A549 (cell line): Measurements from ENCODE around the gene FHIT. TPM values are rescaled to one million over a fixed set of nuclear protein-coding genes. Genes with fewer than 3 reads are reported as not detected.

Experiments used
- ATAC-seq, 2 experiments: fragments of 200-7000 bp in 1 of 2; fragments of >200 bp in 1 of 2; cut with Nextera tagmentation in 1 of 2; cut with Tn5 transposase in 1 of 2; 3 replicates each; pipeline versions ENCODE4 v1.8.0 to v1.9.1; 2018 to 2020; ENCODE audit warnings: mild to moderate bottlenecking in 1 of 2, moderate library complexity in 1 of 2
- CTCF ChIA-PET: fragments of 300-600 bp; sonication (Branson Sonifier 250); formaldehyde crosslinking; extraction: SDS; loops from one replicate; lab custom pipeline; 2021; ENCODE audit warnings: antibody characterized with exemption, inconsistent platforms; lab: Yijun Ruan, JAX
- POLR2A ChIA-PET: fragments of 350-600 bp; formaldehyde crosslinking; extraction: SDS; loops from one replicate; lab custom pipeline; 2021; ENCODE audit warnings: antibody characterized with exemption, inconsistent platforms; lab: Yijun Ruan, JAX
- DNase-seq, 2 experiments: peaks; one replicate each; pipeline versions ENCODE4 v3.0.0 to v3.0.0-alpha.2; 2011 to 2016; ENCODE audit warnings: low read depth in 1 of 2, low spot score in 1 of 2
- FAIRE-seq: peaks from 2 replicates; lab custom pipeline; 2011; peaks lifted over from hg19 to GRCh38; lab: Jason Lieb, UNC
- H3K27ac ChIP-seq, 2 experiments: fragments of >200 bp; sonication (Bioruptor Twin); formaldehyde crosslinking; 3 replicates each; pipeline ENCODE4 v1.5.1; 2016 to 2017
- H3K4me1 ChIP-seq: fragments of >200 bp; sonication (Bioruptor Twin); formaldehyde crosslinking; 3 replicates; pipeline ENCODE4 v1.6.1; 2016
- H3K4me2 ChIP-seq: fragments of >200 bp; sonication (Bioruptor Twin); formaldehyde crosslinking; 3 replicates; pipeline ENCODE4 v1.6.1; 2016
- H3K4me3 ChIP-seq: fragments of >200 bp; sonication (Bioruptor Twin); formaldehyde crosslinking; 3 replicates; pipeline ENCODE4 v1.5.1; 2016
- H3K9me3 ChIP-seq: fragments of >200 bp; sonication (Bioruptor Twin); formaldehyde crosslinking; 3 replicates; pipeline ENCODE4 v1.6.1; 2016
- ATOH8 ChIP-seq: fragments of 250-450 bp; sonication (Bioruptor Pico); IDR thresholded peaks from 2 replicates; pipeline ENCODE4 v1.5.0; 2020; ENCODE audit warnings: low read depth, mild to moderate bottlenecking, moderate library complexity
- CHD2 ChIP-seq: fragments of 150-350 bp; IDR thresholded peaks from 2 replicates; pipeline ENCODE4 v1.6.1; 2014; ENCODE audit warnings: low read length; ENCODE audit not compliant: partially characterized antibody
- EHF ChIP-seq: fragments of 250-450 bp; sonication (Bioruptor Pico); IDR thresholded peaks from 2 replicates; pipeline ENCODE4 v1.5.0; 2020; ENCODE audit warnings: mild to moderate bottlenecking
- EHMT2 ChIP-seq: fragments of 200-600 bp; sonication (generic); IDR thresholded peaks from 2 replicates; pipeline ENCODE4 v1.6.1; 2016; ENCODE audit warnings: antibody characterized with exemption, low read depth, mild to moderate bottlenecking, moderate library complexity
- FOSL2 ChIP-seq, 2 experiments: fragments of 450-650 bp in 1 of 2; fragments of >200 bp in 1 of 2; sonication (Bioruptor Twin) in 1 of 2; formaldehyde crosslinking; IDR thresholded peaks; 2 replicates each; pipeline versions ENCODE4 v1.5.0 to v1.6.1; 2016 to 2020; ENCODE audit warnings: mild to moderate bottlenecking in 1 of 2, moderate library complexity in 1 of 2
- HEYL ChIP-seq: fragments of 250-450 bp; sonication (Bioruptor Pico); IDR thresholded peaks from 2 replicates; pipeline ENCODE4 v1.8.0; 2021; ENCODE audit warnings: mild to moderate bottlenecking, moderate library complexity
- HOXA7 ChIP-seq: fragments of 250-450 bp; sonication (Bioruptor Pico); IDR thresholded peaks from 2 replicates; pipeline ENCODE4 v1.5.0; 2020; ENCODE audit warnings: mild to moderate bottlenecking, moderate library complexity
- JUN ChIP-seq, 2 experiments: fragments of >200 bp; sonication (Bioruptor Twin); formaldehyde crosslinking; IDR thresholded peaks; 2 replicates in 1 of 2; 3 replicates in 1 of 2; pipeline ENCODE4 v1.6.1; 2016 to 2017
- MAZ ChIP-seq: fragments of 150-350 bp; IDR thresholded peaks from 2 replicates; pipeline ENCODE4 v1.6.1; 2014; ENCODE audit warnings: antibody characterized with exemption, low read depth, low read length, borderline replicate concordance
- NFE2L2 ChIP-seq: fragments of 150-350 bp; conservative IDR thresholded peaks from 2 replicates; pipeline ENCODE4 v1.6.1; 2014; ENCODE audit warnings: low read length
- PBX3 ChIP-seq: IDR thresholded peaks from 2 replicates; pipeline ENCODE4 v1.6.1; 2012
- PHF8 ChIP-seq: fragments of 200-600 bp; sonication (generic); IDR thresholded peaks from 2 replicates; pipeline ENCODE4 v1.6.1; 2016; ENCODE audit warnings: low read depth, mild to moderate bottlenecking, antibody characterized with exemption, moderate library complexity, borderline replicate concordance
- POLR2A ChIP-seq: IDR thresholded peaks from 2 replicates; pipeline ENCODE4 v1.6.1; 2012; ENCODE audit warnings: mild to moderate bottlenecking, low read length
- RAD21 ChIP-seq, 2 experiments: fragments of >200 bp in 1 of 2; sonication (Bioruptor Twin) in 1 of 2; formaldehyde crosslinking in 1 of 2; IDR thresholded peaks in 1 of 2; conservative IDR thresholded peaks in 1 of 2; 2 replicates in 1 of 2; 3 replicates in 1 of 2; pipeline ENCODE4 v1.6.1; 2012 to 2018; ENCODE audit warnings: inconsistent platforms in 1 of 2
- REST ChIP-seq: fragments of 200-600 bp; sonication (generic); IDR thresholded peaks from 2 replicates; pipeline ENCODE4 v1.6.1; 2016; ENCODE audit warnings: antibody characterized with exemption, mild to moderate bottlenecking, moderate library complexity
- RFX5 ChIP-seq: fragments of 450-650 bp; IDR thresholded peaks from 2 replicates; pipeline ENCODE4 v1.7.1; 2014; ENCODE audit warnings: antibody characterized with exemption, mild to moderate bottlenecking, moderate library complexity
- SREBF2 ChIP-seq: fragments of 450-650 bp; IDR thresholded peaks from 2 replicates; pipeline ENCODE4 v1.6.1; 2014; ENCODE audit warnings: mild to moderate bottlenecking, moderate library complexity
- ZNF302 ChIP-seq: fragments of 250-450 bp; sonication (Bioruptor Pico); IDR thresholded peaks from 2 replicates; pipeline ENCODE4 v1.9.0; 2021; ENCODE audit warnings: inconsistent platforms, mild to moderate bottlenecking, moderate library complexity
- WGBS: methylation state at CpG from one replicate; pipeline ENCODE4 v1.1.6; 2017; ENCODE audit errors: missing lambda C conversion rate; 5-methylcytosine and 5-hydroxymethylcytosine counted together
- polyA plus RNA-seq, 4 experiments: library from polyadenylated mRNA; depleted of rRNA in 3 of 4; stranded (reverse); fragments of >200 nt; fragmentation: RNase III in 1 of 4; extraction: RNeasy Plus Mini Kit Qiagen cat#74134 plus additional on column Dnase treatment in 1 of 4; gene quantifications; 2 replicates in 3 of 4; 3 replicates in 1 of 4; pipeline ENCODE4 v1.2.3, GENCODE V29; 2011 to 2017

The FHIT gene
- polyA plus RNA-seq, 2 of the 4 experiments (the other 2 are of a cell fraction): 0.76 to 0.92 TPM

- TF ChIP-seq RAD21 (conservative IDR thresholded peaks at IDR 0.05 in 1 of 2, IDR thresholded peaks at IDR 0.05 in 1 of 2) (no peak), HEYL (CRISPR knock-in tag) (no peak), MAZ (no peak)
Measured at GRCh38 chr3:60229502-60229901, 1021.8 kb downstream of the FHIT start (continued).

- FAIRE-seq (no peak), ATAC-seq (no peak), DNase-seq (no peak)
- no peak overlapping the region for H3K4me3 ChIP-seq
- no peak overlapping the region for H3K27ac ChIP-seq
- H3K9me3 ChIP-seq: no peaks in the 10 kb centered on the region
- TF ChIP-seq PBX3: no peak
- no peak for TF ChIP-seq SREBF2
- TF ChIP-seq FOSL2 (IDR thresholded peaks at IDR 0.05): no peak
- no peak for TF ChIP-seq FOSL2 (CRISPR knock-in tag; IDR thresholded peaks at IDR 0.05)
- no peak for TF ChIP-seq EHMT2
- TF ChIP-seq ZNF302 (CRISPR knock-in tag): no peak
- no peak for TF ChIP-seq EHF (CRISPR knock-in tag)
- no peak for TF ChIP-seq JUN (IDR thresholded peaks at IDR 0.05)
- TF ChIP-seq PHF8: no peak
- no peak for TF ChIP-seq RFX5
- TF ChIP-seq RAD21 (conservative IDR thresholded peaks at IDR 0.05 in 1 of 2, IDR thresholded peaks at IDR 0.05 in 1 of 2): no peak
- no peak for TF ChIP-seq CHD2
- TF ChIP-seq NFE2L2: no peak
- TF ChIP-seq HOXA7: no peak
- no peak for TF ChIP-seq REST
- no peaks in the 10 kb centered on the region for H3K4me1 ChIP-seq
- ChIA-PET CTCF (interaction anchor here (0.7 kb wide), 1 partner anchor 68 kb away, joined by 4 read pairs; no protein-coding TSS in a partner anchor), POLR2A (no interaction called here)
- 10% methylated on average over 4 of the region's 4 CpGs for WGBS
- no peak overlapping the region for H3K4me2 ChIP-seq
Measured at GRCh38 chr3:60228823-60229222, 1022.4 kb downstream of the FHIT start.

- no peak overlapping the region for H3K4me2 ChIP-seq
- no peak overlapping the region for H3K4me3 ChIP-seq
- TF ChIP-seq ATOH8 (CRISPR knock-in tag) (no peak), POLR2A (no peak)
- 3% methylated on average over 2 of the region's 2 CpGs for WGBS
- ChIA-PET CTCF (no interaction called here), POLR2A (no interaction called here)
- H3K4me1 ChIP-seq: no peaks in the 10 kb centered on the region
- ATAC-seq (no peak), FAIRE-seq (no peak), DNase-seq (no peak)
- no peak overlapping the region for H3K27ac ChIP-seq
- no peaks in the 10 kb centered on the region for H3K9me3 ChIP-seq
Measured at GRCh38 chr3:60226912-60227311, 1024.3 kb downstream of the FHIT start.
